ENCODE measurements around the gene KHDRBS1. TPM values are rescaled to one million over a fixed set of nuclear protein-coding genes. Genes with fewer than 3 reads are reported as not detected.

Gene KHDRBS1
- total and polyA plus RNA-seq, 2 donors (not counting 1 experiment from before 2014, with no cell fraction given) = 35.7 to 101 TPM

DNA sequence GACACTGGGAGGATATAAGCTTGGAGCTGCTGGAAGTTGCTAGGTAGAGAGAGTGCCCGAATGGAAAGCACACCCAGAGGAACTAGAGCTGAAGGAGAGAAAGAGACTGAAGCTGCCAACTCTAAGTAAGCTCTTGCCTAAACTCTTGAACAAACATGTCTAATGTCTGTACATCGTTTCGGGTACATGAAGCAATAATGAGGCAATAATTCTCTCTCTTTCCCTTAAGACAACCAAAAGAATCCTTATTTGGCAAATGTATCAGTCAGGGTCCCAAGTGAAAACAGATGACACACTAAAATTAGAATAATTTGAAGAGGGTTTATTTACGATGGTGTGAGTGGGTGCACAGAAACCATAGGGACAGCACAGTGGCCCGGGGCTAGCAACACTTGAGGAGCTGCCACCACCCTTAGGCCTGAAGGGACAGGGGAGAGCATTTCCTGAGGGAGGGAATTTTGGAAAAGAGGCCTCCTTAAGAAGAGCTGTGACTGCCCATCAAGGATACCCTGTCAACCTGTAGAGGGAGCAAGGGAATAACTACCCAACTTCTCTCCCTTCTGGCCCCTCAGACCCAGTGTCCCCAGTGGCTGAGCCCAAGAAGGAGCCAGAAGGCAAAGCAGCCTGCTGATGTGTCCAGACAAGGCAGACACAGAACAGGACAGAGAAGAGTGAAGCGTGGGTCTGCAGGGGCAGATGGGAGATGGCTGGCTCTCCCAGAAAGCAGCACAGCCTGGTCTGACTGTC, 36.1 kb upstream of the KHDRBS1 start:
- no peak for TF ChIP-seq EZH2 (IDR thresholded peaks at IDR 0.05; ENCODE audit: borderline replicate concordance, insufficient read depth, low read depth, low read length, poor library complexity, severe bottlenecking)
- TF ChIP-seq, protein P1, sequence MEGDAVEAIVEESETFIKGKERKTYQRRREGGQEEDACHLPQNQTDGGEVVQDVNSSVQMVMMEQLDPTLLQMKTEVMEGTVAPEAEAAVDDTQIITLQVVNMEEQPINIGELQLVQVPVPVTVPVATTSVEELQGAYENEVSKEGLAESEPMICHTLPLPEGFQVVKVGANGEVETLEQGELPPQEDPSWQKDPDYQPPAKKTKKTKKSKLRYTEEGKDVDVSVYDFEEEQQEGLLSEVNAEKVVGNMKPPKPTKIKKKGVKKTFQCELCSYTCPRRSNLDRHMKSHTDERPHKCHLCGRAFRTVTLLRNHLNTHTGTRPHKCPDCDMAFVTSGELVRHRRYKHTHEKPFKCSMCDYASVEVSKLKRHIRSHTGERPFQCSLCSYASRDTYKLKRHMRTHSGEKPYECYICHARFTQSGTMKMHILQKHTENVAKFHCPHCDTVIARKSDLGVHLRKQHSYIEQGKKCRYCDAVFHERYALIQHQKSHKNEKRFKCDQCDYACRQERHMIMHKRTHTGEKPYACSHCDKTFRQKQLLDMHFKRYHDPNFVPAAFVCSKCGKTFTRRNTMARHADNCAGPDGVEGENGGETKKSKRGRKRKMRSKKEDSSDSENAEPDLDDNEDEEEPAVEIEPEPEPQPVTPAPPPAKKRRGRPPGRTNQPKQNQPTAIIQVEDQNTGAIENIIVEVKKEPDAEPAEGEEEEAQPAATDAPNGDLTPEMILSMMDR (IDR thresholded peaks at IDR 0.05) = no peak
- H3K27ac ChIP-seq (ENCODE audit: low read length in 2 of 2) = no peak overlapping the region
- no peak overlapping the region for H3K4me3 ChIP-seq (ENCODE audit: control extremely low read depth in 1 of 5, extremely low read depth in 1 of 5, insufficient read depth in 1 of 5, low read depth in 2 of 5, low read length in 4 of 5)
- H3K9me3 Mint-ChIP-seq (ENCODE audit: insufficient read depth) = no peaks in the 10 kb centered on the region
- no peaks in the 10 kb centered on the region for H3K36me3 ChIP-seq (replicated peaks in 1 of 2; ENCODE audit: control extremely low read depth in 1 of 2, control insufficient read depth in 1 of 2, extremely low read depth in 1 of 2, insufficient read depth in 2 of 2, low read length in 1 of 2)
- DNase-seq (no peak), ATAC-seq (ENCODE audit: low read depth) (no peak)
- 81% methylated on average over 3 of the region's 6 CpGs for WGBS (ENCODE audit: insufficient coverage)
- H3K4me1 Mint-ChIP-seq = peaks cover 21% of the 10 kb centered on the region
- no peak overlapping the region for H2AFZ ChIP-seq (ENCODE audit: insufficient read depth, low read depth, low read length, poor library complexity, severe bottlenecking)
- H3K9me3 ChIP-seq (ENCODE audit: control extremely low read depth in 1 of 3, control insufficient read depth in 2 of 3, insufficient read depth in 1 of 3, low read length in 2 of 3) = no peaks in the 10 kb centered on the region
- intact Hi-C loops (cut with micrococcal nuclease) = loop anchor here (1.0 kb wide), 1 partner anchor 86 kb away; no protein-coding TSS in a partner anchor
- peaks cover 21% of the 10 kb centered on the region in 2 donors for H3K4me1 ChIP-seq (ENCODE audit: control insufficient read depth in 2 of 2, insufficient read depth in 2 of 2, low read length in 2 of 2)
- no peaks in the 10 kb centered on the region for H3K27me3 Mint-ChIP-seq
- peak overlapping the region; percentile 23 for H3K27ac Mint-ChIP-seq
- no peak overlapping the region for H3K4me2 ChIP-seq (replicated peaks; ENCODE audit: low read depth, low read length, poor library complexity, severe bottlenecking)
- H4K20me1 ChIP-seq (ENCODE audit: control insufficient read depth, insufficient read depth, low read length, poor library complexity, severe bottlenecking) = no peaks in the 10 kb centered on the region
- no peaks in the 10 kb centered on the region for H3K79me2 ChIP-seq (ENCODE audit: control insufficient read depth, insufficient read depth, low read length)
- H3K9ac ChIP-seq (ENCODE audit: low read length) = no peak overlapping the region
- ChIA-PET POLR2A (interaction anchor here (0.6 kb wide), 1 partner anchor 325 kb away, joined by 3 read pairs; no protein-coding TSS in a partner anchor), CTCF (interaction anchor here (0.6 to 1.3 kb wide), 7 partner anchors 9 to 86 kb away, joined by 3 to 6 read pairs (median 3); no protein-coding TSS in a partner anchor)
- no peak overlapping the region for H3K4me3 Mint-ChIP-seq
- no peaks in the 10 kb centered on the region for H3K27me3 ChIP-seq (replicated peaks in 1 of 4; ENCODE audit: control extremely low read depth in 1 of 4, control insufficient read depth in 3 of 4, insufficient read depth in 4 of 4, low read length in 3 of 4)

DNA sequence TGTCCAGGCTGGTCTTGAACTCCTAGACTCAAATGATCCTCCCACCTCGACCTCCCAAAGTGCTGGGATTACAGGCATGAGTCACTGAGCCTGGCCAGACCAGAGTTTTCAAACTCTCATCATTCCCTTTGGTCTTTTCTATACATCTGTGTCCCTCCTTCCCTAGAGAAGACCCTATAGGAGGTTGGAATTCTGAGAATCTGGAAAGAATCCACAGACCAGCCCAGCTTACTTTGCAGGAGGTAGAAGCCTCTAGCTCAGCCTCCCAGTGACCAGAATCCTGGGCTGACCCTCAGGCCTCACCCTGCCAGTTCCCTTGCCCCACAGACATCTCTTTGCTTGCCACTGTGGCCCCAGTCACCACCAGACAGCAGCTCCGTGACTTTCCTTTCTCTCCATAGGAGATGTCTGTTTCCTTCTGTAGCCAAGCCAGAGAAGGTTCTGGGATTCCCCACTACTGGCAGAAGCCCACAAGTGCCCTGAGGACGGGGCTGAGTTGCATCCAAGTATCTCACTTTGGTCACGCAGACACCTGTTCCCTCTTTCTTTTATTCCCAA, 34.7 kb upstream of the KHDRBS1 start:
- Histone ChIP-seq H3K27me3 (replicated peaks in 1 of 4; ENCODE audit: control extremely low read depth in 1 of 4, control insufficient read depth in 3 of 4, insufficient read depth in 4 of 4, low read length in 3 of 4) (no peaks in the 10 kb centered on the region), H2AFZ (ENCODE audit: insufficient read depth, low read depth, low read length, poor library complexity, severe bottlenecking) (no peak overlapping the region), H3K36me3 (replicated peaks in 1 of 2; ENCODE audit: control extremely low read depth in 1 of 2, control insufficient read depth in 1 of 2, extremely low read depth in 1 of 2, insufficient read depth in 2 of 2, low read length in 1 of 2) (no peaks in the 10 kb centered on the region), H3K4me2 (replicated peaks; ENCODE audit: low read depth, low read length, poor library complexity, severe bottlenecking) (no peak overlapping the region), H3K79me2 (ENCODE audit: control insufficient read depth, insufficient read depth, low read length) (no peaks in the 10 kb centered on the region), H3K9ac (ENCODE audit: low read length) (no peak overlapping the region), H4K20me1 (ENCODE audit: control insufficient read depth, insufficient read depth, low read length, poor library complexity, severe bottlenecking) (no peaks in the 10 kb centered on the region), H3K4me1 (ENCODE audit: control insufficient read depth in 2 of 2, insufficient read depth in 2 of 2, low read length in 2 of 2) (peaks cover 26 to 28% of the 10 kb centered on the region in 2 donors), H3K4me3 (ENCODE audit: control extremely low read depth in 1 of 5, extremely low read depth in 1 of 5, insufficient read depth in 1 of 5, low read depth in 2 of 5, low read length in 4 of 5) (no peak overlapping the region), H3K27ac (ENCODE audit: low read length in 2 of 2) (no peak overlapping the region), H3K9me3 (ENCODE audit: control extremely low read depth in 1 of 3, control insufficient read depth in 2 of 3, insufficient read depth in 1 of 3, low read length in 2 of 3) (no peaks in the 10 kb centered on the region)
- ATAC-seq (ENCODE audit: low read depth) (no peak), DNase-seq (no peak)
- TF ChIP-seq, protein P1 (IDR thresholded peaks at IDR 0.05) = no peak
- TF ChIP-seq EZH2 (IDR thresholded peaks at IDR 0.05; ENCODE audit: borderline replicate concordance, insufficient read depth, low read depth, low read length, poor library complexity, severe bottlenecking) = no peak
- 80% methylated on average over 3 of the region's 4 CpGs for WGBS (ENCODE audit: insufficient coverage)
- intact Hi-C loops (cut with micrococcal nuclease) = no loop called here
- Mint-ChIP-seq H3K9me3 (ENCODE audit: insufficient read depth) (no peaks in the 10 kb centered on the region), H3K27ac (no peak overlapping the region), H3K27me3 (no peaks in the 10 kb centered on the region), H3K4me3 (no peak overlapping the region), H3K4me1 (peaks cover 31% of the 10 kb centered on the region)
- ChIA-PET CTCF (interaction anchor here (0.7 to 1.4 kb wide), 3 partner anchors 15 to 82 kb away, joined by 3 to 4 read pairs (median 4); no protein-coding TSS in a partner anchor), POLR2A (no interaction called here)

Measured in B cell (primary cell).